Loucy (cell line): ENCODE results near the gene ARHGAP11A.

ENCODE experiments used
- H2AFZ ChIP-seq: fragments of 200-600 bp; sonication (generic); 2 replicates; pipeline ENCODE4 v1.6.0; 2016; ENCODE audit warnings: antibody characterized with exemption, mild to moderate bottlenecking, low read length, moderate library complexity
- H3F3A ChIP-seq: fragments of 200-600 bp; 2 replicates; pipeline ENCODE4 v1.6.0; 2016; ENCODE audit warnings: antibody characterized with exemption, low read depth, mild to moderate bottlenecking
- H3K27me3 ChIP-seq: fragments of 200-600 bp; sonication (generic); 2 replicates; pipeline ENCODE4 v1.6.1; 2014; ENCODE audit warnings: low read length, mild to moderate bottlenecking; ENCODE audit not compliant: insufficient read depth, poor library complexity, severe bottlenecking
- H3K36me3 ChIP-seq: fragments of 200-600 bp; sonication (generic); 2 replicates; pipeline ENCODE4 v1.6.1; 2016; ENCODE audit warnings: low read length; ENCODE audit not compliant: insufficient read depth
- H3K4me1 ChIP-seq: fragments of 200-600 bp; sonication (generic); 2 replicates; pipeline ENCODE4 v1.5.1; 2014; ENCODE audit warnings: low read length, mild to moderate bottlenecking; ENCODE audit not compliant: insufficient read depth, poor library complexity, severe bottlenecking
- H3K4me2 ChIP-seq: fragments of 200-600 bp; sonication (generic); 2 replicates; pipeline ENCODE4 v1.6.0; 2014; ENCODE audit warnings: antibody characterized with exemption, low read length, low read depth, mild to moderate bottlenecking; ENCODE audit not compliant: poor library complexity, severe bottlenecking
- H3K4me3 ChIP-seq: fragments of 200-600 bp; sonication (generic); 2 replicates; pipeline ENCODE4 v1.5.1; 2014; ENCODE audit warnings: low read length, mild to moderate bottlenecking, mixed read lengths; ENCODE audit not compliant: poor library complexity, severe bottlenecking
- H3K79me2 ChIP-seq: fragments of 200-600 bp; sonication (generic); 2 replicates; pipeline ENCODE4 v1.6.1; 2014; ENCODE audit warnings: low read length; ENCODE audit not compliant: insufficient read depth
- H3K9ac ChIP-seq: fragments of 200-600 bp; sonication (generic); 2 replicates; pipeline ENCODE4 v1.6.0; 2014; ENCODE audit warnings: mild to moderate bottlenecking, low read depth, low read length, moderate library complexity; ENCODE audit not compliant: poor library complexity, severe bottlenecking
- H3K9me2 ChIP-seq: fragments of 200-600 bp; sonication (generic); replicated peaks from 2 replicates; pipeline ENCODE4 v1.6.1; 2016; ENCODE audit warnings: low read depth, low read length, mixed read lengths
- H3K9me3 ChIP-seq: fragments of 200-600 bp; sonication (generic); 2 replicates; pipeline ENCODE4 v1.6.1; 2014; ENCODE audit warnings: mild to moderate bottlenecking, antibody characterized with exemption, low read length, low read depth; ENCODE audit not compliant: insufficient read depth
- H4K20me1 ChIP-seq: fragments of 200-600 bp; sonication (generic); 2 replicates; pipeline ENCODE4 v1.6.0; 2014; ENCODE audit warnings: antibody characterized with exemption, low read length, mild to moderate bottlenecking; ENCODE audit not compliant: insufficient read depth, poor library complexity, severe bottlenecking
- EZH2phosphoT487 ChIP-seq: fragments of 200-600 bp; IDR thresholded peaks from 2 replicates; pipeline ENCODE4 v1.6.1; 2018; ENCODE audit warnings: antibody characterized with exemption, mild to moderate bottlenecking, moderate library complexity, borderline replicate concordance
- TF ChIP-seq, protein P1 (sequence below): fragments of 200-600 bp; sonication (generic); conservative IDR thresholded peaks from 2 replicates; pipeline ENCODE4 v1.5.1; 2014; ENCODE audit warnings: mild to moderate bottlenecking, antibody characterized with exemption, low read length

Gene ARHGAP11A

DNA sequence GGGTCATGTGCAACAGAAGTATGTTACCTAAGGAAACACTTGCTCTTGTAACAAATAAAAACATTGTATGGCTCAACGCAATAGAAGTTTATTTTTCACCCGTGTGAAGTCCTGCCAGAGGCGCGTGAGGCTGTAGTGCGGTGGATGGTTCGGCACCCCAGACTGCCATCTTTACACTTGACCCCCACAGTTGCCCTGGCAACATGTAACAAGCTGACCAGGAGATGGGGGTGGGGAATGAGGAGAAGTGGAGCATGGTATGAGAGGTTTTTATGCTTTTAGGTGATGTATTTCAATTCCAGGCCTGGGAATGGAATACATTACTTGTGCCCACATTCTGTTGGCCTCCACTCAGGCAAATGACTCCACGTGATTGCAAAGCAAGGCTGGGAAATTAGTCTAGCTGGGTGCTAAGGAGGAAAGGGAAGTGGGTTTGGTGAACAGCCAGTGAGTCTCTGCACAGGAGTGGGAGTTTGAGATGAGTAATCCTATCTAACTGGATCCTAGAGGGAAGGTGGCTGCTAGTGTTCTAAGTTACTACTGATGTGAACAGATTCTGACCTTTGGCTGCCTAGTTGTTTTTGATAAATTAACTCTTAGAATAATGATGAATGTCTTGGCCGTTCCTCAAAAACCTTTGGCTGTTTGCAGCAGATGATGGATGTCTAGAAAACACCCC, 68.7 kb downstream of the ARHGAP11A start:
- Histone ChIP-seq H3K36me3 (no peaks in the 10 kb centered on the region), H3K9me2 (no peaks in the 10 kb centered on the region), H3F3A (no peaks in the 10 kb centered on the region), H3K79me2 (no peaks in the 10 kb centered on the region), H3K9me3 (no peaks in the 10 kb centered on the region), H3K4me3 (no peak overlapping the region), H3K4me1 (peaks cover 3% of the 10 kb centered on the region), H3K4me2 (no peak overlapping the region), H4K20me1 (no peaks in the 10 kb centered on the region), H3K9ac (no peak overlapping the region), H2AFZ (no peak overlapping the region), H3K27me3 (no peaks in the 10 kb centered on the region)
- TF ChIP-seq, protein P1, sequence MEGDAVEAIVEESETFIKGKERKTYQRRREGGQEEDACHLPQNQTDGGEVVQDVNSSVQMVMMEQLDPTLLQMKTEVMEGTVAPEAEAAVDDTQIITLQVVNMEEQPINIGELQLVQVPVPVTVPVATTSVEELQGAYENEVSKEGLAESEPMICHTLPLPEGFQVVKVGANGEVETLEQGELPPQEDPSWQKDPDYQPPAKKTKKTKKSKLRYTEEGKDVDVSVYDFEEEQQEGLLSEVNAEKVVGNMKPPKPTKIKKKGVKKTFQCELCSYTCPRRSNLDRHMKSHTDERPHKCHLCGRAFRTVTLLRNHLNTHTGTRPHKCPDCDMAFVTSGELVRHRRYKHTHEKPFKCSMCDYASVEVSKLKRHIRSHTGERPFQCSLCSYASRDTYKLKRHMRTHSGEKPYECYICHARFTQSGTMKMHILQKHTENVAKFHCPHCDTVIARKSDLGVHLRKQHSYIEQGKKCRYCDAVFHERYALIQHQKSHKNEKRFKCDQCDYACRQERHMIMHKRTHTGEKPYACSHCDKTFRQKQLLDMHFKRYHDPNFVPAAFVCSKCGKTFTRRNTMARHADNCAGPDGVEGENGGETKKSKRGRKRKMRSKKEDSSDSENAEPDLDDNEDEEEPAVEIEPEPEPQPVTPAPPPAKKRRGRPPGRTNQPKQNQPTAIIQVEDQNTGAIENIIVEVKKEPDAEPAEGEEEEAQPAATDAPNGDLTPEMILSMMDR: no peak
- TF ChIP-seq EZH2phosphoT487: no peak

DNA sequence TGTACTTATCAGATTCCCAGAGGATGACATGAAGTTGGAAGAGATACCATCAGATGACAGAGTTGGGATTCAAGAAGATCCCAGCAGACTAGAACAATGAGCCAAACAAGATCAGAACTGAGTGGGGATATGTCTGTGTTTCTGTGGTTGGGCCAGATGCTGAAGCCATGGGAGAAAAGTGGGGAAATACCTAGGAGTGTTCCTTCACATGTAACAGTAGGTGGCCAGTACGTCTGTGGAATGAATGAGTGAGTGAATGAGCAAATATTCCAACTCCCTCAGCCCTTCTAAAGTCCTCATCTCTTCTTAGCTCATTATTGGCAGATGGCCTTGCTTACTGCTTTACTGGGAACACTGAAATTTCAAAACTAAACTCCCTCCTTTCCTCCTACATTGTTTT, 70.3 kb downstream of the ARHGAP11A start:
- Histone ChIP-seq H3K4me2 (no peak overlapping the region), H3K36me3 (no peaks in the 10 kb centered on the region), H3K4me1 (peaks cover 3% of the 10 kb centered on the region), H3K27me3 (no peaks in the 10 kb centered on the region), H2AFZ (no peak overlapping the region), H3K9me2 (no peaks in the 10 kb centered on the region), H3K79me2 (no peaks in the 10 kb centered on the region), H3F3A (no peaks in the 10 kb centered on the region), H4K20me1 (no peaks in the 10 kb centered on the region), H3K4me3 (no peak overlapping the region), H3K9me3 (no peaks in the 10 kb centered on the region), H3K9ac (no peak overlapping the region)
- TF ChIP-seq, protein P1: no peak
- no peak for TF ChIP-seq EZH2phosphoT487

GRCh38 chr15:32687556-32687955, 72.3 kb downstream of the ARHGAP11A start:
- no peak overlapping the region for H2AFZ ChIP-seq
- H4K20me1 ChIP-seq: no peaks in the 10 kb centered on the region
- TF ChIP-seq, protein P1: no peak
- TF ChIP-seq EZH2phosphoT487: no peak
- H3K9ac ChIP-seq: no peak overlapping the region
- no peaks in the 10 kb centered on the region for H3K9me3 ChIP-seq
- no peaks in the 10 kb centered on the region for H3K27me3 ChIP-seq
- no peaks in the 10 kb centered on the region for H3F3A ChIP-seq
- H3K4me3 ChIP-seq: no peak overlapping the region
- H3K36me3 ChIP-seq: no peaks in the 10 kb centered on the region
- H3K4me1 ChIP-seq: peaks cover 3% of the 10 kb centered on the region
- H3K9me2 ChIP-seq: no peaks in the 10 kb centered on the region
- no peak overlapping the region for H3K4me2 ChIP-seq
- no peaks in the 10 kb centered on the region for H3K79me2 ChIP-seq
